ENCODE data around the gene NXPE1.

The NXPE1 gene

DNA sequence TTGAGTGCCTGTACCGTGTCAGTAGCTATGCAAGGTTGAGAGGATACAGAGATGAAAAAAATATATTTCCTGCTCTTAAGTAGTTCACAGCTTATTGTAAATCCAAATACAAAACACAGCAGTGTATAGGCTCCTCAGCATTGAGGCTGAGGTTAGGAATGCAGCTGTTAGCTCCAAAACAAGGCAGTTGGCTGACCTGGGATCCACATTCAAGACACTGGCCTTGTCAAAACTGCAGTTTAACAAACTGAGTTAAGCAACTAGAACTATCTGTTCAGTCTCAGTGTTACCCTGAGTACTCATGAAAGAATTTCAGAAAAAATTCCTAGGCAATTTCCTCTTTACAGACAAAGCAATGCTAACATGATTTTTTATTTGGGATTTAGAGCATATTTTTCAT is 77.6 kb downstream of the NXPE1 start:
- peaks cover 4 to 16% of the 10 kb centered on the region in 2 donors for H3K4me1 ChIP-seq (ENCODE audit: control insufficient read depth in 1 of 2, insufficient read depth in 2 of 2, low read length in 2 of 2)
- H3K36me3 ChIP-seq (ENCODE audit: control insufficient read depth in 1 of 2, insufficient read depth in 2 of 2, low read length in 2 of 2), result no peaks in the 10 kb centered on the region
- H3K27ac ChIP-seq (ENCODE audit: low read length), result no peak overlapping the region
- no peaks in the 10 kb centered on the region for H3K27me3 ChIP-seq (ENCODE audit: low read depth, low read length)
- H3K9me3 ChIP-seq (ENCODE audit: control insufficient read depth in 1 of 2, low read length in 2 of 2), result no peaks in the 10 kb centered on the region
- H3K4me3 ChIP-seq (ENCODE audit: low read depth in 1 of 2, low read length in 2 of 2), result no peak overlapping the region

DNA sequence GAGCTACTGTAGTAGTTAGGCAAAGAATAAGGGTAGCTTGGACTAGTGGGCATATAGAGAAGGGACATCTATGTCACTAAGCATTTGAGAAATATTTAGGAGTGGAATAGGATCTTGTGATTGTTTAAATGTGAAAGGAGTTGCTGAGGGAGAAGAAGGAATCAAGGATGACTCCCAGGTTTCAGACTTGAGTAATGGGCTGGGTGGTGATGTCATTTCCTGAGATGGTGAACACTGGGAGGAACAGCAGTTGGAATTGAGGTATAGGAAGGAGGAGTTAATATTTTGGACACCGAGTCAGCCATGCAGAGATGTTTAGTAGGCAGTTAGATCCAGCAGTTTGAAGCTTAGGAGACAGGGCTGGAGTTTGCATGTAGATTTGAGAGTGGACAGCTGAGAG is 80.3 kb downstream of the NXPE1 start:
- no peaks in the 10 kb centered on the region for H3K9me3 ChIP-seq (ENCODE audit: control insufficient read depth in 1 of 2, low read length in 2 of 2)
- H3K36me3 ChIP-seq (ENCODE audit: control insufficient read depth in 1 of 2, insufficient read depth in 2 of 2, low read length in 2 of 2), result no peaks in the 10 kb centered on the region
- H3K4me1 ChIP-seq (ENCODE audit: control insufficient read depth in 1 of 2, insufficient read depth in 2 of 2, low read length in 2 of 2), result peaks cover 4 to 16% of the 10 kb centered on the region in 2 donors
- no peaks in the 10 kb centered on the region for H3K27me3 ChIP-seq (ENCODE audit: low read depth, low read length)
- H3K4me3 ChIP-seq (ENCODE audit: low read depth in 1 of 2, low read length in 2 of 2), result no peak overlapping the region
- H3K27ac ChIP-seq (ENCODE audit: low read length), result no peak overlapping the region

DNA sequence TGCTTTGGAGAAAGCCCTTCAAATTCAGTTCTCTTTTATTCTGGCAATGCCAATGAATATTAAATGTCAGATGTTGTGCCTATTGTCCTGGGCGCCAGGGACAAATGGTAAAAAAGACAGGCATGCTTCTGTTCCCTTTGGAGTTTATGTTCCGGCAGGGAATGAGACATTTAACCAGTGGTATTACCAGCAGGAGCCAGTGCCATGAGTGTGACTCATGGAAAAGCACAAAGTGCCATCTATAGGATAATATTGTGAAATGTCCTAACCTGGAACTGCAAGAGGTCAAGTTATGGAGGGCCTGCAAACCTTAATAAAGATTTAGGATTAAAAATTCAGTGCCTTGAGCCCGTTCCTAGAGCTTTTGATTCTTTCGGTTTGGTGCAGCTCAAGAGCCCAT is 80.9 kb downstream of the NXPE1 start:
- Histone ChIP-seq H3K9me3 (ENCODE audit: control insufficient read depth in 1 of 2, low read length in 2 of 2) (no peaks in the 10 kb centered on the region), H3K4me3 (ENCODE audit: low read depth in 1 of 2, low read length in 2 of 2) (no peak overlapping the region), H3K36me3 (ENCODE audit: control insufficient read depth in 1 of 2, insufficient read depth in 2 of 2, low read length in 2 of 2) (no peaks in the 10 kb centered on the region), H3K4me1 (ENCODE audit: control insufficient read depth in 1 of 2, insufficient read depth in 2 of 2, low read length in 2 of 2) (peaks cover 4 to 16% of the 10 kb centered on the region in 2 donors), H3K27me3 (ENCODE audit: low read depth, low read length) (no peaks in the 10 kb centered on the region), H3K27ac (ENCODE audit: low read length) (no peak overlapping the region)

- Histone ChIP-seq H3K27ac (ENCODE audit: low read length) (no peak overlapping the region), H3K9me3 (ENCODE audit: control insufficient read depth in 1 of 2, low read length in 2 of 2) (no peaks in the 10 kb centered on the region), H3K4me1 (ENCODE audit: control insufficient read depth in 1 of 2, insufficient read depth in 2 of 2, low read length in 2 of 2) (peaks cover 4 to 16% of the 10 kb centered on the region in 2 donors), H3K36me3 (ENCODE audit: control insufficient read depth in 1 of 2, insufficient read depth in 2 of 2, low read length in 2 of 2) (no peaks in the 10 kb centered on the region), H3K27me3 (ENCODE audit: low read depth, low read length) (no peaks in the 10 kb centered on the region), H3K4me3 (ENCODE audit: low read depth in 1 of 2, low read length in 2 of 2) (no peak overlapping the region)
Measured at GRCh38 chr11:114478001-114478410, 81.7 kb downstream of the NXPE1 start.

DNA sequence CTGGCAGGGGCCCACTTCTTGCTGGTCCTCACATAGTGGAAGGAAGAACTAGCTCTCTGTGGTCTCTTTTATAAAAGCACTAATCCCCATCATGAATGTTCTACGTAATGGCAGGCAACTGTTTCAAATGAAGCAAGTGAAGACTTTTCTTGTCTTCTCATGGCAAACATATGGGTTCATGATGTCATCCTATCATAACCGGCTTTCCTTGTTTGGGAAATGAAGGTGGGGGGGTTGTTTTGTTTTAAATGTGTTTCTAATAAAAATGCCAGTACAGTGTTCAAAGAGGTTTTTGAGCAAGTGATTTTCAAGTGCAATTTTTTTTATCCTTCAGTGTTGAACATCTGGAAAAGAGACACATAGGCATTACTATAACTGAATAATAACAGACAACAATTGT is 87.0 kb downstream of the NXPE1 start:
- H3K27me3 ChIP-seq (ENCODE audit: low read depth, low read length), result no peaks in the 10 kb centered on the region

More for the DNA sequence above, 87.0 kb downstream of the NXPE1 start:
- no peak overlapping the region for H3K4me3 ChIP-seq (ENCODE audit: low read depth in 1 of 2, low read length in 2 of 2)
- no peak overlapping the region for H3K27ac ChIP-seq (ENCODE audit: low read length)
- no peaks in the 10 kb centered on the region for H3K36me3 ChIP-seq (ENCODE audit: control insufficient read depth in 1 of 2, insufficient read depth in 2 of 2, low read length in 2 of 2)
- H3K9me3 ChIP-seq (ENCODE audit: control insufficient read depth in 1 of 2, low read length in 2 of 2), result no peaks in the 10 kb centered on the region
- peaks cover 0 to under 1% of the 10 kb centered on the region in 2 donors for H3K4me1 ChIP-seq (ENCODE audit: control insufficient read depth in 1 of 2, insufficient read depth in 2 of 2, low read length in 2 of 2)
